T1000 (cell line): ENCODE data around the gene ST3GAL4.
"Not testable (repeated sequence)": the region's sequence is repeated elsewhere in the genome, so short reads cannot be mapped to it uniquely, and the experiment has no call there.

ENCODE experiments used
- DNase-seq: peaks from one replicate; lab custom pipeline; 2025; ENCODE audit warnings: mixed read lengths; lab: John Stamatoyannopoulos, UW

The ST3GAL4 gene

GRCh38 chr11:126384449-126385070 is 29.1 kb downstream of the ST3GAL4 start:
- DNase-seq = no peak

DNA sequence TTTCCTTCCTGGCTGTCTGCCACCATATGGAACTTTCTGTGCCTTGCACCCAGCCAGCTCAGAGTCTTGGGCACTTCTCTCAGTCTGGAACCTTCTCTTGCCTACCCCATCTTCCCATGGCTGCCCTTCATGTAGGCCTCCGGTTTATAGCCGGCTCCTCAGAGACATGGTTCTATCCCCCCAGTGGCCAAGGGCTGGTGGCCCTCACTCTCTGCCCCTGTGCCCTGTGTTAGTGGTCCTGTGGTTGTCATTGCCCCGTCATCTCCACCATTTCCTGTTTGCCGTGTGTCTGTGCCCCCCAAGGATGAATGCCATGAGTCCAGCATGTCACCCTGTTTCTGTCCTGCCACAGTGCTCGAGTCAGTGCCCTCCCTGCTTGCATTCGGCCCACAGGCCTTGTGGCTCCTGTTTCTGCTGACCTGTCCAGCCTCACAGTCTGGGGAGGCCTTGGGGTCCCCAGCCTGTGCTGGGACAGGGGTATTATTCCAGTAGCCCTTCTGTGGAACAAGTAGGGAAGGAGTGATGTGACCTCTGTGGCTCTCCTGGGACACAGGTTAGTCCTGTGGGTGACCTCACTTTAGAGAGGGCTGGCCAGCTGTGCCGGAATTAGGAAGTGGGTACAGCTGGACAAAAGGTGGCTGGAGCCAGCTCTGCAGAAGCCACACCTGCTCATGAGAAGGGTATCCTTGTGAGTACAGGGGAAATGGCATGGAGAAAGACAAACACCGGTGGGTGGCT is 30.7 kb downstream of the ST3GAL4 start:
- no peak for DNase-seq

DNA sequence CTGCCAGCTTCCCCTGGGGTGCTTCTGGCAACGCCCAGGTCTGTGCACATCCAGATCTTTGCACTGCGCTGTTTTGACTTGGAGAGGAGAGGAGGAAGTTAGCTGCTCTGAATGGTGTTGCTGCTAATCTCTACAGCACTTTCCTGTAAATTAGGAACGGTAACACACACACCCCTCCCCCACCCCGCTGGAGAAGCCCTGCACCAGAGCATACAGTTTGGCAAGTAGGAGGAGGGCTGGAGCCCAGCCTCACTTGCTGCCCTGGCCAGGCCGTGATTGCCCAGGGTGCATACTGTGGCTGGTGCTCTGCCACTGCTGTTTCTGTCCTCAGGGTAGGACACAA is 31.2 kb downstream of the ST3GAL4 start:
- not testable (repeated sequence) for DNase-seq

GRCh38 chr11:126387857-126388256 is 32.4 kb downstream of the ST3GAL4 start:
- no peak for DNase-seq

GRCh38 chr11:126390272-126390867 is 34.9 kb downstream of the ST3GAL4 start:
- no peak for DNase-seq

DNA sequence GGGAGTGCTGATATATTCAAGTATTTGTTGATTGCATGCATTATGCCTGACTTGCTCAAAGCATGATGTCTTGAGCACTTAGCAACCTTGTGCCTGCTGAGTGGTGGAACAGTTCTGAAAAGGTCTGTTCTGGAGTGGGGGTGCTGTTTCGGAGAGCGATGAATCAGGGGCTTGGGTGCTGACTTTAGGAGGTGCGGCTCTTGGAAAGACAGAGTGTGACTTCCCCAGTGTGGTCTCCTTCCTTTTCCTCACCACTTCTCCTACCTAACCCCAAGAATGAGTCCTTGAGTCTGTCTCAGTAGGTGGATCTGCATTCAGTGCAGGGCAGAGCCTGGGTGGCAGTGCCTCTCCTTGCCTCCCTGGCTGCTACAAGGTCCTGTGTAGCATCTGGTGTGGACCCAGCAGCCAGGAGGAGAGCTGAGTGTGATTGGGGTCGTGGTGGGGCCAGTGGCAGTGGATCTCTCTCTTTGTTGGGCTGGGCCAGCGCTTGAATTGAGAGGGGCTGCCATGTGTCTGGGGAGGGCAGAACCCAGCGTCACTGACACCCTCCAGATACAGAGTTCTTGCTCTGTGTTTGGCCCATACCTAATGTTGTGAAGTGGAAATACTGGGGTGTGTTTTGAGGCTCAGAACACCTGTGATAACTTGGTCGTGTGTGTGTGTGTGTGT is 35.9 kb downstream of the ST3GAL4 start:
- no peak for DNase-seq

GRCh38 chr11:126391970-126392632 is 36.6 kb downstream of the ST3GAL4 start:
- no peak for DNase-seq

GRCh38 chr11:126392633-126393013 is 37.1 kb downstream of the ST3GAL4 start:
- DNase-seq = no peak

GRCh38 chr11:126393143-126393542 is 37.7 kb downstream of the ST3GAL4 start:
- DNase-seq = no peak

- DNase-seq = no peak
These were observed 38.5 kb downstream of the ST3GAL4 start for GRCh38 chr11:126394036-126394435.

DNA sequence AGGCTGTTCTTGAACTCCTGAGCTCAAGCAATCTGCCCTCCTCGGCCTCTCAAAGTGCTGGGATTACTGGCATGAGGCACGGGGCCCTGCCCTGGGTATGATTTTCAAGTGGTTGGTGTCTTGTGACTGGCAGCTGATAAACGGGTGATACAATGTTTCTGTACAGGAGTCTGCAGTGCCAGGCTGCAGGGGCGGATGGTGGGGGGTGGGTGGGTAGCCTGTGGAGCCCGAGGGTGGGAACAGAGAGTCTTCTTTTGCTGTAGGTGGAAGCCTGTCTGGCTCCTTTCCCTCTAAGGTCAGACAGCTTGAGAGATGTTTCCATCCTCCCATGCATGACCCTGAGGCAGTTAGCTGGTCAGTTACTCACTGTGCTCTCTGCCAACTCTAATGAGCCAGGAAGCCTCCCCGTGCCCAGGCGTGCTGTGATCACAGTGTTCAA is 39.2 kb downstream of the ST3GAL4 start:
- DNase-seq = peak; percentile 8

DNA sequence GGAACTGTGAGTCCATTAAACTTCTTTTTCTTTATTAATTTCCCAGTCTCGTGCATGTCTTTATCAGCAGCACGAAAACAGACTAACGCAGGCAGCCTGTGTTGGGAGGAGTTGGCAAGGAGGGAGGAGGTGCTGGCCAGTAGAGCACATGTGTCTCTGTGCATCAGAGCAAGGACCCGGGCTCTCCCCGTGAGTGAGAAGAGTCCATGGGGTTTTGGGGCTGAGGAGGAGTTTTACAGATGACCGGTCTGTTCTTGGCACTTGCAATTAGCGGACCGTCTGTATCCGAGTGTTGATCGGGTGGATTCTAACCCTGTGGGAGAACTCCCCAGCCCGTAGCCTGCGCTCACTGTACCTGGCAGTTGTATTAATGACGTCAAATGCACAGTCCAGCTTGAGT is 40.3 kb downstream of the ST3GAL4 start:
- not testable (repeated sequence) for DNase-seq

GRCh38 chr11:126396266-126396665 is 40.8 kb downstream of the ST3GAL4 start:
- DNase-seq = not testable (repeated sequence)

DNA sequence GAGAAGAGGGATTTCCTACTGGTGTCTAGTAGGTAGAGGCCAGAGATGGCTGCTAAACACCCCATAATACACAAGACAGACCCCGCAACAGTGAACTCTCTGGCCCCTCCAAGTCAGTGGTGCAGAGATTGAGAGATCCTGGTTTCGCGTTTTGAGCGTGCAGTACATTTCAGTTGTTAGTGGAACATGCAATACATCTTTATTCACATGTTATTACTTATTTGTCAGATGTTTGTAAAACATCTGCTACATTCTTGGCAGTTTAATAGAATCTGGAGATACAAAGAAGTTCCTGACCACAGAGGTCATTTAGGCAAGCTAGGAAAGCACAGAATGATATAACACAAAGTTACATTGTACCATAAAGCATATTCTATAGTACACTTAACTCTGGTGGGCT is 41.5 kb downstream of the ST3GAL4 start:
- no peak for DNase-seq

DNA sequence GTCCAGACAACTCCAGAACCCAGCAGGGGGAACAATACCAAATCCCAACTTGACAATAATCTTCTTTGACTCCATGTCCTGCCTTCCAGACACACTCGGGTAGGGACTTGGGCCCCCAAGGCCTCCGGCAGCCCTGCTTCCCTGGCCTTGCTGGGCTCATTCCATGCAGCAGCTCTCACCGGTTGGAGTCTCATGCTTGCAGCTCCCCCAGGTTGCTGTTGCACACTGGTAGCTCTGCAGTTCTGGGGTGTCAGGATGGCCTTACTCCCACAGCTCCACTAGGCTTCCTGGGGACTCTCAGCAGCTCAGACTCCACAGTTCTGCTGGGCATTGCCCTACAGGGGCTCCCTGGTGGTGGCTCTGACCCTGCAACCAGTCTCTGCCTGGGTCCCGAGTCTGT is 42.8 kb downstream of the ST3GAL4 start:
- DNase-seq = no peak

DNA sequence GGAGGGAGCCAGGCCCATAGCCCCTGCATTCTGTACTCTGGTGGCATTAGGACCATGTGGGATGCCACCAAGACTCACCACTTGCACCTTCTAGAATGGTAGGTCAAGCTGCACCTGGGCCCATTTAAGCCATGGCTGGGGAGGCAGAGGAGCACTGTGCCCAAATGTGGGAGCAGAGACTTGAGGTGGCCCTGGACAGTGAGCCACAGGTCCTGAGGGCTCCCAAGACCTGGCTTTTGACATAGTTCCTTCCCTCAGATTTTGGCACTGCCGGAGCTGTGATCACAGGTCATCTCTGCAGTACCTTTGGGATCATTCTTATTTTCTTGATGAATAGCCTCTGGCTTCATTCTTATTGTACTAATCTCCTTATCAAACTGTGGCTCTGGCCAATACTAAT is 43.2 kb downstream of the ST3GAL4 start:
- DNase-seq = no peak

GRCh38 chr11:126400019-126400418 is 44.5 kb downstream of the ST3GAL4 start:
- no peak for DNase-seq

GRCh38 chr11:126400479-126400878 is 45.0 kb downstream of the ST3GAL4 start:
- DNase-seq = no peak

DNA sequence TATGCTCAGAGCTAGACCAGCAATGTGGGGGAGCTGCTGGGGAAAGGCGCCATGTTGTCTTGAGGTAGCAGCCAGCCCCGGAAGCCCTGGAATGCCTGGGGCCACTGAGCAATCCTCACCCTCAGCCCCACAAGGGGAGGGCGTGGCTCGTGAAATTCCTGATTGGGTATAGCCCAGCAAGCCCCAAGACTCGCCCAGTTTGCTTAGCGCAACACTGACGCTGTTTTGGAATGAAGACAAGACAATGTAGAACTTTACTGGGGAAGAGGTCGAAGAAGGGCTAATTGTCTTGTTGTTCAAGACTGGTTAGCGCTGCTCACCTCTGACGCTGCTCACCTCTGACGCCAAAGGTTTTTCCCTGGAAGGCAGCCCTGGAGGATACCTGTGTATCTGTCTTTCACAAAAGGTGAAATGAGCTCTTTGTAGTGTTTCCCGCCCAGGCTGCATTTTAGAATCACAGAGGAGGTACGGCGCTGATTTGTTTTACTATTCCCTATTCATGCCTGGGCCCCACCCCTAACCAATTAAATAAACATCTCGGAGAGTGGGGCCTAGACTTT is 47.6 kb downstream of the ST3GAL4 start:
- DNase-seq = no peak

DNA sequence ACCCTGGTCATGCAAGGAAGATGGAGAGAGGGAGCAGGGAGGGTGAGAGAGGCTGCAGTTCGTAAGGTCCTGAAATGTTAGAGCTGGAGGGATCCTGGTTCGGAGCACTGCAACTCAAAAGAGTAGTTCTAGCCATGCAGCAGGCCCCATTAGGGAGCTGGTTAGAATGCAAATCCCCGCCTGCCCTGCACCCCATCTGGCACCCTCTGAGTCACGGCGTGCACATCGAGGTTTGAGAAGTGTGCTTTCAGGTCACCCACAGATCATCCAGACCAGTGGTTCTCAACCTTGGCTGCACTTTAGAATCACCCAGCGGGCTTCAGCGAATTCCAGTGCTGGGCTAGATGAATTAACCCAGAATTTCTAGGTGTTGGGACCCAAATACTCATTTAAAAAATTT is 48.2 kb downstream of the ST3GAL4 start:
- DNase-seq = no peak

DNA sequence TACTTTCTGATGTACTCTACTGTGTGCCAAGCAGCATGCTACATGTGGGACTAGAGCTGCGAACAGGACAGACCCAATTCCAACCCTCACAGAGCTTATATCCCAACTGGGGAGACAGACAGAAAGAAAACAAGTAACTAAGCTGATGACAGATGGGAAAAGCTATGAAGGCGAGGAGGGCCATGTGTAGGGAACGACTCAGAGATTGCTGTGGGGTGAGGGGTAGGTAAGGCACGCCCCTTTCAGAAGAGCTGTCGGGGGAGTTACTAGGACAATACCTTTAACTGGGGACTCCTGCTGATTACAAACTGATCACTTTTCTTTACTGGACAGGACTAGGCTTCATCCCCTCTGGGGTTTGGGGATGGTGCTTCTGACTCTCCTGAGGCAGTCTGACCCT is 48.9 kb downstream of the ST3GAL4 start:
- no peak for DNase-seq

DNA sequence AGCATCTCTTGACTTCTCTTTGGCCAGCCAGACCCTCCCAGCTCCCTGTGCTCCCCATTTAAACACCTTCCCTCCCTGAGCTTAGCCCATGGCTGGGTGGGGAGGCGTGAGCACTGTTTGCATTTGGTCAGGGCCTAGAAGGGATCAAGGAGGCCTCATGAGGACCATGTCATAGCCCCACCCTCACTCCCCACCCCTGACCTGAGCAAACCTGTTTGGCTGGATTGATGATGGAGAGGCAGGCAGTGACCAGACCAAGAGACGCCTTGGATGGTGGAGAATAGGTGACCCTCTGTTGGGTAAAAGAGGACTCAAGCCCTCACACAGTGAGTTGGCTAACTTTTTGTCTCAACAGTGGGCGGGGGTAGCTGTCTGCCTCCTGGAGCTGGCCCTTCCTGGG is 49.9 kb downstream of the ST3GAL4 start:
- DNase-seq = no peak
